Activated naive CD8-positive, alpha-beta T cell treated with anti-CD3 and anti-CD28 coated beads, Interleukin-2, amount 50 U/mL, for 24 hours (primary cell): ENCODE data around the gene PTPRN2.

ENCODE experiments used
- ATAC-seq: fragments of 150-1000 bp; cut with Tn5 transposase; one replicate; pipeline ENCODE4 v1.10.0; 2021
- DNase-seq: peaks from one replicate; pipeline ENCODE4 v3.0.0; 2021
- H3K27ac Mint-ChIP-seq: one replicate; pipeline ENCODE4 v1.8.0; 2021; ENCODE audit warnings: mild to moderate bottlenecking, mixed read lengths
- H3K27me3 Mint-ChIP-seq: one replicate; pipeline ENCODE4 v1.8.0; 2021; ENCODE audit warnings: mixed read lengths
- H3K36me3 Mint-ChIP-seq: one replicate; pipeline ENCODE4 v1.8.0; 2021; ENCODE audit warnings: low read depth, mixed read lengths
- H3K4me1 Mint-ChIP-seq: one replicate; pipeline ENCODE4 v1.8.0; 2021; ENCODE audit warnings: mixed read lengths
- H3K4me3 Mint-ChIP-seq: one replicate; pipeline ENCODE4 v1.8.0; 2021; ENCODE audit warnings: mild to moderate bottlenecking, moderate library complexity, mixed read lengths
- H3K9me3 Mint-ChIP-seq: one replicate; pipeline ENCODE4 v1.8.0; 2021; ENCODE audit warnings: mixed read lengths

Gene PTPRN2

GRCh38 chr7:157532068-157532467, 1055.6 kb downstream of the PTPRN2 start:
- Mint-ChIP-seq H3K27ac (no peak overlapping the region), H3K36me3 (no peaks in the 10 kb centered on the region), H3K27me3 (no peaks in the 10 kb centered on the region), H3K9me3 (peaks cover 14% of the 10 kb centered on the region), H3K4me1 (no peaks in the 10 kb centered on the region), H3K4me3 (no peak overlapping the region)
- ATAC-seq = no peak
- no peak for DNase-seq

- H3K9me3 Mint-ChIP-seq = peaks cover 14% of the 10 kb centered on the region
- H3K36me3 Mint-ChIP-seq = no peaks in the 10 kb centered on the region
- no peaks in the 10 kb centered on the region for H3K27me3 Mint-ChIP-seq
- H3K4me3 Mint-ChIP-seq = no peak overlapping the region
- ATAC-seq = no peak
- DNase-seq = no peak
- no peak overlapping the region for H3K27ac Mint-ChIP-seq
- no peaks in the 10 kb centered on the region for H3K4me1 Mint-ChIP-seq
Measured at GRCh38 chr7:157529768-157530560, 1057.7 kb downstream of the PTPRN2 start.

- Mint-ChIP-seq H3K4me1 (no peaks in the 10 kb centered on the region), H3K27me3 (no peaks in the 10 kb centered on the region), H3K27ac (no peak overlapping the region), H3K4me3 (no peak overlapping the region), H3K36me3 (no peaks in the 10 kb centered on the region), H3K9me3 (peaks cover 14% of the 10 kb centered on the region)
- no peak for DNase-seq
- ATAC-seq = no peak
Measured at GRCh38 chr7:157528785-157529341, 1058.8 kb downstream of the PTPRN2 start.

- H3K4me3 Mint-ChIP-seq = no peak overlapping the region
- DNase-seq (no peak), ATAC-seq (no peak)
- no peaks in the 10 kb centered on the region for H3K4me1 Mint-ChIP-seq
- H3K9me3 Mint-ChIP-seq = peaks cover 12% of the 10 kb centered on the region
- H3K27me3 Mint-ChIP-seq = no peaks in the 10 kb centered on the region
- no peaks in the 10 kb centered on the region for H3K36me3 Mint-ChIP-seq
- no peak overlapping the region for H3K27ac Mint-ChIP-seq
Measured at GRCh38 chr7:157527686-157528085, 1059.9 kb downstream of the PTPRN2 start.

- Mint-ChIP-seq H3K27ac (no peak overlapping the region), H3K27me3 (no peaks in the 10 kb centered on the region), H3K4me1 (no peaks in the 10 kb centered on the region), H3K9me3 (peaks cover 7% of the 10 kb centered on the region), H3K36me3 (no peaks in the 10 kb centered on the region), H3K4me3 (no peak overlapping the region)
- DNase-seq = no peak
- no peak for ATAC-seq
Measured at GRCh38 chr7:157526913-157527634, 1060.5 kb downstream of the PTPRN2 start.

GRCh38 chr7:157526005-157526912, 1061.4 kb downstream of the PTPRN2 start:
- ATAC-seq (no peak), DNase-seq (no peak)
- Mint-ChIP-seq H3K9me3 (no peaks in the 10 kb centered on the region), H3K27me3 (no peaks in the 10 kb centered on the region), H3K27ac (no peak overlapping the region), H3K4me1 (no peaks in the 10 kb centered on the region), H3K4me3 (no peak overlapping the region), H3K36me3 (no peaks in the 10 kb centered on the region)

- Mint-ChIP-seq H3K36me3 (no peaks in the 10 kb centered on the region), H3K27ac (no peak overlapping the region), H3K9me3 (no peaks in the 10 kb centered on the region), H3K4me1 (no peaks in the 10 kb centered on the region), H3K27me3 (no peaks in the 10 kb centered on the region), H3K4me3 (no peak overlapping the region)
- ATAC-seq = no peak
- DNase-seq = no peak
Measured at GRCh38 chr7:157525491-157525915, 1062.1 kb downstream of the PTPRN2 start.

- Mint-ChIP-seq H3K9me3 (no peaks in the 10 kb centered on the region), H3K36me3 (no peaks in the 10 kb centered on the region), H3K4me3 (no peak overlapping the region), H3K27me3 (no peaks in the 10 kb centered on the region), H3K27ac (no peak overlapping the region), H3K4me1 (no peaks in the 10 kb centered on the region)
- DNase-seq (no peak), ATAC-seq (no peak)
Measured at GRCh38 chr7:157524731-157525130, 1062.9 kb downstream of the PTPRN2 start.

- Mint-ChIP-seq H3K36me3 (no peaks in the 10 kb centered on the region), H3K27me3 (no peaks in the 10 kb centered on the region), H3K4me1 (no peaks in the 10 kb centered on the region), H3K27ac (no peak overlapping the region), H3K4me3 (no peak overlapping the region), H3K9me3 (no peaks in the 10 kb centered on the region)
- no peak for ATAC-seq
- no peak for DNase-seq
Measured at GRCh38 chr7:157523766-157524421, 1063.7 kb downstream of the PTPRN2 start.

- no peak overlapping the region for H3K27ac Mint-ChIP-seq
- ATAC-seq (no peak), DNase-seq (no peak)
- H3K36me3 Mint-ChIP-seq = no peaks in the 10 kb centered on the region
- H3K4me1 Mint-ChIP-seq = no peaks in the 10 kb centered on the region
- no peaks in the 10 kb centered on the region for H3K9me3 Mint-ChIP-seq
- H3K27me3 Mint-ChIP-seq = no peaks in the 10 kb centered on the region
- H3K4me3 Mint-ChIP-seq = no peak overlapping the region
Measured at GRCh38 chr7:157523371-157523765, 1064.3 kb downstream of the PTPRN2 start.

- no peak overlapping the region for H3K27ac Mint-ChIP-seq
- H3K4me3 Mint-ChIP-seq = no peak overlapping the region
- H3K27me3 Mint-ChIP-seq = no peaks in the 10 kb centered on the region
- DNase-seq (no peak), ATAC-seq (no peak)
- H3K4me1 Mint-ChIP-seq = no peaks in the 10 kb centered on the region
- no peaks in the 10 kb centered on the region for H3K36me3 Mint-ChIP-seq
- H3K9me3 Mint-ChIP-seq = no peaks in the 10 kb centered on the region
Measured at GRCh38 chr7:157522954-157523353, 1064.7 kb downstream of the PTPRN2 start.

GRCh38 chr7:157522189-157522588, 1065.4 kb downstream of the PTPRN2 start:
- Mint-ChIP-seq H3K36me3 (no peaks in the 10 kb centered on the region), H3K4me3 (no peak overlapping the region), H3K9me3 (no peaks in the 10 kb centered on the region), H3K27me3 (no peaks in the 10 kb centered on the region), H3K27ac (no peak overlapping the region), H3K4me1 (no peaks in the 10 kb centered on the region)
- DNase-seq = no peak
- no peak for ATAC-seq

- no peak overlapping the region for H3K27ac Mint-ChIP-seq
Measured at GRCh38 chr7:157521752-157522151, 1065.9 kb downstream of the PTPRN2 start.

More at GRCh38 chr7:157521752-157522151, 1065.9 kb downstream of the PTPRN2 start:
- DNase-seq (no peak), ATAC-seq (no peak)
- Mint-ChIP-seq H3K27me3 (no peaks in the 10 kb centered on the region), H3K36me3 (no peaks in the 10 kb centered on the region), H3K9me3 (no peaks in the 10 kb centered on the region), H3K4me3 (no peak overlapping the region), H3K4me1 (no peaks in the 10 kb centered on the region)
